ENCODE measurements around the gene ANKRD26.

ANKRD26 gene

DNA sequence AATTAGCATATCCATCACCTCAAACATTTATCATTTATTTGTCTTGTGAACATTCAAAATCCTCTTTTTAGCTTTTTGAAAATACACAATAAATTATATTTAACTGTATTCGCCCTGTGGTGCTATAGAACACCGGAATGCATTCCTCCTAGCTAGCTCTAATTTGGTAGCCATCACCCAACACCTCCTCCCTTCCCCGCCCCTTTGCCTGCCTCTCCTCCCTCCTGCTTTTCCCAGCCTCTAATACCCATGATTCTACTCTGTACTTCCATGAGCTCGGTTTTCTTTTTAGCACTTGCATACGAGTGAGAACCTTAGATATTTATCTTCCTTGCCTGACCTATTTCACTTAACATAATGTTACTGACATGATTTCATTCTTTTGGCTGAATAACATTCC is 80.1 kb downstream of the ANKRD26 start:
- no peak for DNase-seq (ENCODE audit: low spot score)

- DNase-seq (ENCODE audit: low spot score) = no peak
Measured at GRCh38 chr10:27019827-27020226, 80.5 kb downstream of the ANKRD26 start.

DNA sequence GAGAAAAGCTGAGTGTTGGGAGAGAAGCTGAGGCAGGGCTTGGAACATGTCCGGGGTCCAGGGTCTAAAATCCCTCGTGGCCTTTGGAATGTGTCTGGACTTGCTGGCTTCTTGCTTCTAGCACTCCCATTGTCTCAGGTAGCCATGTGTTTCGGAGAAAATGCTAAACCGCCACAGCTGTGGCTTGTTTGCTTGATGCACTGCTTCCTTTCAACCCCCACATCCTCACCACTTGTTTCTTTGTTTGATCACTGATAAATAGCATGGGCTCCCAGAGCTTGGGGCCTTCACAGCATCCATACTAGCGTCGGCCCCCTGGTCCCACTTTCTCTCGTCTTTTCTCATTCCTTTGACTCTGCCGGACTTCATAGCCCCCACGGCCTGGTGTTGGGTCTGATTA is 102.7 kb downstream of the ANKRD26 start:
- no peak for DNase-seq (ENCODE audit: low spot score)

DNA sequence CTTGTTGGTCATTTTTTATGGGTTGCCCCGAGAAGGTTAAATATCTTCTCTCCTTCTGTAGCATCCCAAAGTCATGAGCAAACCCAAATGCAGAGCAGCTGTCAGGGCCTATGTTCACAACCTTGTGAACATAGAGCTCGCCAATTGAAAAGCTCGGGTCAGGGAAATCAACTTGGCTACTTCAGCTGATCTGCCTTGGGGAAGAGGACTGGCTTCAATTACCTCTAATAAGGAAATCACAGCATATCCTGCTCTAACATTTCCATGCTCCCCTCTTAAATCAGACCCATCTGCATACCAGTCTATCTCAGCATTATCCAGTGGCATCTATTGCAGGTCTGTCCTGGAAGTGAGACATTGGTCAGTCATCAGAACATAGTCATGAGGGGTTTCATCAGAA is 105.6 kb downstream of the ANKRD26 start:
- no peak for DNase-seq (ENCODE audit: low spot score)

GRCh38 chr10:26987851-26988250 is 112.4 kb downstream of the ANKRD26 start:
- DNase-seq (ENCODE audit: low spot score) = no peak

- DNase-seq (ENCODE audit: low spot score) = no peak
Measured at GRCh38 chr10:26983156-26983555, 117.1 kb downstream of the ANKRD26 start.

GRCh38 chr10:26982058-26982457 is 118.2 kb downstream of the ANKRD26 start:
- no peak for DNase-seq (ENCODE audit: low spot score)

DNA sequence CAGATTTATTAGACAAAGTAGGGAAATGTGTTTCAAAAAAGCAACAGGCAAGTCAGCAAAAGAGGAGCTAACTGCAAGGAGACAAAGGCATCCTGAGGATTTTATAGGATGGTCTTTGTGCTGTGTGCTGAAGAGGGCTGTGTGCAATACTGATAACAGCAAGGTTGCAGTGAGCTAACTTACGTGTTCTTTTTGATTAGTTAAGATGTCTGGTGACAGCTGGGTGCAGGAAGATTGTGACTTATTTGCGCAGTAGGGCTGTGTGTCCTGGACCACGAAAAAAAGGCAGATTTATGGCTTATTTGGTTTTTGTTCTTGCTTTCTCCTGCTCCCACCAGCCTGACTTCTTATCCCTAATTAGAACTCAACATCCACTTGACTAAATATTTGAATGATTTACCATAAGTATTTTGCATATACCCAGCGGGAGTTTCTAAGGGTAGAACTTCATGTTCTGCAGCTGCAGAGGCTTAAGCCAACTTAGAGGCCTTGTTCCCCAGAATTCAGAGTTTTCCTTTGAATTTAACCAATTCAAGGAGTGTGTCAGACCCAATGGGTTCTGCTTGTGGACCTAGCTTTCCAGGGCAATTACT is 119.0 kb downstream of the ANKRD26 start:
- DNase-seq (ENCODE audit: low spot score) = no peak

DNA sequence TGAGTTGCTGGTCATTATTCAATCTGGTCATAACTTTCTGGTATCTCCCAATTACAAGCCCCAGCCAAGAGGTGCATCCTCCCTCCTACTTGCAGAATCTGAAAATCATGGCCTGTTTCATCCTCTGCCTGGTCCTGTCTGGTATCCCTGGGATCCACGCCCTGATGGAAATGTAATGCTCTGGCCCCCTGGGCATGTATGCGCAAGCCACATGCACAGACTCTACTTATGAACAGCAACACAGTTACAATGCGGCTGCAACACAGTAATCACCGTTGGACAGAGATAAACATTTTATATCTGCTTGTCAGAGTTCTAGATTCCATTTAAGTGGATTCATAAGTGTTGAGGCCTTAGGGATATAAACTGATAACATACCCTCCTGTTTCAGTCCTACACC is 121.8 kb downstream of the ANKRD26 start:
- DNase-seq (ENCODE audit: low spot score) = no peak

DNA sequence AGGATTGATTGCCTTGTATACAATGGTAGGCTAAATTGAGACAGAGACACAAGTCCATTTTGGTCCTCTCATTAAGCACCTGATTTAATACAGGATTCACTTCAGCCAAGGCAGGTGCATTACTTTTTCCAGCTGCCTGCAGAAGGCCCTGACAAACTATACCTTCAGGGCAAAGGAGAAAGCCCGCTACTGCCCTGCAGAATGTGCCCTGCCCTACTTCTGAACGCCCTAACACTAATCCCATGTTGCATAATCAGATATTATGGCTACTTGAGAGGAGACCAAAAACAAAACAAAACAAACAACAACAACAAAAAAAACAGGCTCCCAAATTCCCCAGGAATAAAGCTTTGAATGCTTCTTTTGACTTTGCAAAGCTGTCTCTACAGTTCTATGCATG is 122.7 kb downstream of the ANKRD26 start:
- no peak for DNase-seq (ENCODE audit: low spot score)

- DNase-seq (ENCODE audit: low spot score) = no peak
Measured at GRCh38 chr10:26970667-26971066, 129.6 kb downstream of the ANKRD26 start.

GRCh38 chr10:26969145-26969926 is 131.0 kb downstream of the ANKRD26 start:
- no peak for DNase-seq (ENCODE audit: low spot score)

- DNase-seq (ENCODE audit: low spot score) = no peak
Measured at GRCh38 chr10:26962835-26963234, 137.5 kb downstream of the ANKRD26 start.

DNA sequence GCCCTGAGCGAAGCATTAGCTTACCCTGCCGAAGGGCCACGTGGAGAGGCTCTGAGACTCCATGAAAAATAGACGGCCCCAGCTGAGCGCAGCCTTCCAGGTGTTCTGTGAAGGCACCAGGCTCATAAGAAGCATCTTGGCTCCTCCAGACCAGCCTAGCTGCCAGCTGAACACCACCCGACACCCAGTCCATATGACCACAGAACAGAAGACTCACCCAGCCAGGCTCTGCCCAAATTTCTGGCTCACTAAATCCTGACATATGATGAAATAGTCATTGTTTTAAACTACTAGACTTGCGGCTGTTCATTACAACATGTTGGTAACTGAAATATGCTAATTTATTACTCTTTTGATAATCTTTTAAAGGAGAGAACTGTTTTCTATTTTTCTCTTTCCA is 140.0 kb downstream of the ANKRD26 start:
- DNase-seq (ENCODE audit: low spot score) = no peak

- DNase-seq (ENCODE audit: low spot score) = no peak
Measured at GRCh38 chr10:26959841-26960240, 140.5 kb downstream of the ANKRD26 start.
